Lower leg skin (tissue), 3 donors: ENCODE measurements around the gene ADGRL3.

Experiments used
- CTCF ChIP-seq, 3 donors: fragments of 450-650 bp; IDR thresholded peaks; one replicate each; pipeline ENCODE4 v1.5.1; 2016; ENCODE audit warnings: antibody characterized with exemption in 3 of 3, mild to moderate bottlenecking in 3 of 3, moderate library complexity in 2 of 3
- POLR2A ChIP-seq, 2 donors: fragments of 450-650 bp; IDR thresholded peaks; one replicate each; pipeline ENCODE4 v1.6.1; 2016 to 2017; ENCODE audit warnings: antibody characterized with exemption in 2 of 2, mild to moderate bottlenecking in 1 of 2, moderate library complexity in 1 of 2

- TF ChIP-seq POLR2A (IDR thresholded peaks at IDR 0.05) (no peak), CTCF (IDR thresholded peaks at IDR 0.05) (no peak)
Observed at GRCh38 chr4:61493041-61493440, 292.9 kb downstream of the ADGRL3 start.
